Tibial artery (tissue), 4 donors: ENCODE results near the gene EFEMP2.

ENCODE experiments used
- DNase-seq, 2 donors: peaks; one replicate each; pipeline ENCODE4 v3.0.0-alpha.2; 2019
- H3K27ac ChIP-seq, 2 donors: fragments of 200-600 bp; sonication (generic) in 1 of 2; 1 replicate in 1 of 2; 2 replicates in 1 of 2; pipeline ENCODE4 v1.5.1; 2018 to 2019; ENCODE audit warnings: mild to moderate bottlenecking in 1 of 2
- H3K27me3 ChIP-seq, 2 donors: fragments of 200-600 bp; sonication (generic) in 1 of 2; one replicate each; pipeline versions ENCODE4 v1.5.1 to v1.6.0; 2016 to 2019
- H3K36me3 ChIP-seq, 3 donors: fragments of 200-600 bp; sonication (generic) in 2 of 3; one replicate each; pipeline ENCODE4 v1.5.1; 2016 to 2019; ENCODE audit warnings: mild to moderate bottlenecking in 2 of 3
- H3K4me1 ChIP-seq, 4 donors: fragments of 200-600 bp; sonication (generic) in 2 of 4; 1 replicate in 3 of 4; 2 replicates in 1 of 4; pipeline ENCODE4 v1.5.1; 2016 to 2019
- H3K4me3 ChIP-seq, 2 donors: fragments of 200-600 bp; sonication (generic) in 1 of 2; 1 replicate in 1 of 2; 2 replicates in 1 of 2; pipeline ENCODE4 v1.5.1; 2018 to 2019; ENCODE audit warnings: mild to moderate bottlenecking in 2 of 2
- H3K9me3 ChIP-seq, 3 donors: fragments of 200-600 bp; sonication (generic) in 1 of 3; one replicate each; pipeline ENCODE4 v1.5.1; 2016 to 2019
- CTCF ChIP-seq, 2 experiments: fragments of 200-600 bp in 1 of 2; fragments of 450-650 bp in 1 of 2; IDR thresholded peaks; one replicate each; pipeline ENCODE4 v1.5.1; 2017 to 2019; ENCODE audit warnings: antibody characterized with exemption in 2 of 2, mild to moderate bottlenecking in 1 of 2, moderate library complexity in 1 of 2
- intact Hi-C: fragments of 100-400 bp; cut with DNase I; formaldehyde crosslinking; loops from one replicate; pipeline ENCODE4 v1.15.0; 2023; ENCODE audit warnings: low total_unique reads

Gene EFEMP2

GRCh38 chr11:65919141-65919572 is 46.6 kb upstream of the EFEMP2 start, which contains the start of gene DRAP1:
DRAP1 (plus strand) TSS chr11:65919426; CDS start chr11:65919502, 76 bp downstream.
- peaks cover 13 to 30% (median 20%) of the 10 kb centered on the region in 3 donors for H3K36me3 ChIP-seq
- no peaks in the 10 kb centered on the region for H3K9me3 ChIP-seq
- H3K27me3 ChIP-seq = no peaks in the 10 kb centered on the region
- intact Hi-C loops = loop anchor here (2.0 kb wide), 1 partner anchor 60 kb away; the partner anchor contains the start of gene CFL1
- H3K27ac ChIP-seq = peak within 1 kb of the TSS; percentile 94 to 96
- peak within 1 kb of the TSS; percentile 89 to 92 for H3K4me3 ChIP-seq
- TF ChIP-seq CTCF (IDR thresholded peaks at IDR 0.05) = no peak
- H3K4me1 ChIP-seq = peaks cover 14 to 55% (median 53%) of the 10 kb centered on the region in 4 donors
- peak; percentile 98 to 99 for DNase-seq

- TF ChIP-seq CTCF (IDR thresholded peaks at IDR 0.05) = no peak
- H3K36me3 ChIP-seq = peaks cover 13 to 25% (median 20%) of the 10 kb centered on the region in 3 donors
- H3K4me1 ChIP-seq = peaks cover 14 to 56% (median 53%) of the 10 kb centered on the region in 4 donors
- peak within 1 kb of the TSS; percentile 89 to 92 for H3K4me3 ChIP-seq
- no peaks in the 10 kb centered on the region for H3K27me3 ChIP-seq
- intact Hi-C loops = loop anchor here (2.0 kb wide), 1 partner anchor 60 kb away; the partner anchor contains the start of gene CFL1
- no peaks in the 10 kb centered on the region for H3K9me3 ChIP-seq
- H3K27ac ChIP-seq = peak within 1 kb of the TSS; percentile 94 to 96
- peak in 1 of 2 donors; percentile 43 for DNase-seq
Measured at GRCh38 chr11:65918211-65919140, 45.9 kb upstream of the EFEMP2 start, which contains the start of gene C11orf68. C11orf68 (minus strand) TSS chr11:65919062; CDS start chr11:65919031, 31 bp downstream.

GRCh38 chr11:65917434-65918210 is 45.0 kb upstream of the EFEMP2 start:
- no peak for DNase-seq
- peaks cover 10 to 17% (median 12%) of the 10 kb centered on the region in 3 donors for H3K36me3 ChIP-seq
- TF ChIP-seq CTCF (IDR thresholded peaks at IDR 0.05) = no peak
- intact Hi-C loops = loop anchor here (2.0 kb wide), 2 partner anchors 29 to 59 kb away; partner anchors contain the start of genes CFL1 and FIBP
- H3K27me3 ChIP-seq = no peaks in the 10 kb centered on the region
- no peaks in the 10 kb centered on the region for H3K9me3 ChIP-seq
- H3K4me3 ChIP-seq = peak overlapping the region; percentile 87 to 92
- H3K27ac ChIP-seq = peak overlapping the region; percentile 94 to 96
- peaks cover 14 to 62% (median 53%) of the 10 kb centered on the region in 4 donors for H3K4me1 ChIP-seq

- Histone ChIP-seq H3K9me3 (no peaks in the 10 kb centered on the region), H3K4me1 (peaks cover 14 to 68% (median 56%) of the 10 kb centered on the region in 4 donors), H3K27me3 (no peaks in the 10 kb centered on the region), H3K36me3 (peaks cover 4 to 11% (median 6%) of the 10 kb centered on the region in 3 donors), H3K4me3 (peak overlapping the region; percentile 87 to 92), H3K27ac (peak overlapping the region; percentile 94 to 96)
- no peak for TF ChIP-seq CTCF (IDR thresholded peaks at IDR 0.05)
- DNase-seq = no peak
- intact Hi-C loops = loop anchor here (2.0 kb wide), 1 partner anchor 28 kb away; the partner anchor contains the start of gene FIBP
Measured at GRCh38 chr11:65917077-65917433, 44.5 kb upstream of the EFEMP2 start.

- Histone ChIP-seq H3K27ac (peak overlapping the region; percentile 94 to 96), H3K9me3 (no peaks in the 10 kb centered on the region), H3K4me3 (peak overlapping the region in 1 of 2 donors; percentile 87), H3K36me3 (peaks cover 0 to 4% (median 2%) of the 10 kb centered on the region in 3 donors), H3K27me3 (no peaks in the 10 kb centered on the region), H3K4me1 (peaks cover 14 to 73% (median 62%) of the 10 kb centered on the region in 4 donors)
- no peak for TF ChIP-seq CTCF (IDR thresholded peaks at IDR 0.05)
- no peak for DNase-seq
- intact Hi-C loops = loop anchor here (2.0 kb wide), 1 partner anchor 28 kb away; the partner anchor contains the start of gene FIBP
Measured at GRCh38 chr11:65916391-65916790, 43.8 kb upstream of the EFEMP2 start.
